Measurements from ENCODE around the gene HMCN1. TPM values are rescaled to one million over a fixed set of nuclear protein-coding genes. Genes with fewer than 3 reads are reported as not detected.

The HMCN1 gene
- total RNA-seq, 4 donors from 2014 or later: 3.3 to 8.9 (median 6.6) TPM

DNA sequence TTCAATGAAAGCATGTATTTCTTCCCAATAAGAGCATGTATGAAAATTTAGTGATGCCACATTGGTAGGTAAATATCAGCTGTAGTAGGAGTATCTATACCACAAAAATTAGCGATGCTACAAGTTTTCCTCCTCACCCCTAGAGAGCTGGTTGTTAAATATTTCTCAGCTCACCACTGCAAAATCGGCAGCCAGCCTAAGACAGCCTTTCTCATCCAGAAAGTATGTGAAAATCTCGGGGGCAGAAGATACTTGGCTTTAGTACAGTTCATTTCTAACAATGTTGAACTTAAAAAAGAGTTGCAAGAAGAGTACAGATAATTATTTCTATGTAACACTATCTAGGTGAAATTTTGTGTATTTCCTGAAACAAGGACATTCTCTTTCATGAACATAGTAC lies 405.5 kb downstream of the HMCN1 start:
- DNase-seq: no peak
- Histone ChIP-seq H3K27me3 (no peaks in the 10 kb centered on the region), H3K9me3 (no peaks in the 10 kb centered on the region), H3K36me3 (no peaks in the 10 kb centered on the region), H3K4me1 (no peaks in the 10 kb centered on the region), H3K4me3 (replicated peaks in 1 of 3) (no peak overlapping the region), H3K27ac (no peak overlapping the region)
- intact Hi-C loops (cut with DNase I): no loop called here
- 75 to 76% methylated on average over 3 of the region's 3 CpGs for WGBS, 2 donors
- no peak for TF ChIP-seq POLR2A (IDR thresholded peaks at IDR 0.05)
- TF ChIP-seq, protein P1, sequence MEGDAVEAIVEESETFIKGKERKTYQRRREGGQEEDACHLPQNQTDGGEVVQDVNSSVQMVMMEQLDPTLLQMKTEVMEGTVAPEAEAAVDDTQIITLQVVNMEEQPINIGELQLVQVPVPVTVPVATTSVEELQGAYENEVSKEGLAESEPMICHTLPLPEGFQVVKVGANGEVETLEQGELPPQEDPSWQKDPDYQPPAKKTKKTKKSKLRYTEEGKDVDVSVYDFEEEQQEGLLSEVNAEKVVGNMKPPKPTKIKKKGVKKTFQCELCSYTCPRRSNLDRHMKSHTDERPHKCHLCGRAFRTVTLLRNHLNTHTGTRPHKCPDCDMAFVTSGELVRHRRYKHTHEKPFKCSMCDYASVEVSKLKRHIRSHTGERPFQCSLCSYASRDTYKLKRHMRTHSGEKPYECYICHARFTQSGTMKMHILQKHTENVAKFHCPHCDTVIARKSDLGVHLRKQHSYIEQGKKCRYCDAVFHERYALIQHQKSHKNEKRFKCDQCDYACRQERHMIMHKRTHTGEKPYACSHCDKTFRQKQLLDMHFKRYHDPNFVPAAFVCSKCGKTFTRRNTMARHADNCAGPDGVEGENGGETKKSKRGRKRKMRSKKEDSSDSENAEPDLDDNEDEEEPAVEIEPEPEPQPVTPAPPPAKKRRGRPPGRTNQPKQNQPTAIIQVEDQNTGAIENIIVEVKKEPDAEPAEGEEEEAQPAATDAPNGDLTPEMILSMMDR (IDR thresholded peaks at IDR 0.05): no peak

DNA sequence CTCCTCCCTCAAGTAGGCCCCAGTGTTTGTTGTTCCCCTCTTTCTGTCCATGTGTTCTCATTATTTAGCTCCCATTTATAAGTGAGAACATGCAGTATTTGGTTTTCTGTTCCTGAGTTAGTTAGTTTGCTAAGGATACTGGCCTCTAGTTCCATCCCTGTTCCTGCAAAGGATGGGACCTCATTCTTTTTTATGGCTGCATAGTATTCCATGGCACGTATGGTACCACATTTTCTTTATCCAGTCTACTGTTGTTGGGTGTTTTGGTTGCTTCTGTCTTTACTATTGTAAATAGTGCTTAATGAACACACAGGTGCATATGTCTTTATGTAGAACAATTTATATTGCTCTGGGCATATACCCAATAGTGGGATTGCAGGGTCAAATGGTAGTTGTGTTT lies 408.0 kb downstream of the HMCN1 start:
- no peaks in the 10 kb centered on the region for H3K27me3 ChIP-seq
- TF ChIP-seq POLR2A (IDR thresholded peaks at IDR 0.05): no peak
- TF ChIP-seq, protein P1 (IDR thresholded peaks at IDR 0.05): no peak
- WGBS, 2 donors: 95 to 100% methylated on average over 1 of the region's 1 CpG
- no peak overlapping the region for H3K27ac ChIP-seq
- DNase-seq: no peak
- intact Hi-C loops (cut with DNase I): no loop called here
- H3K4me3 ChIP-seq (replicated peaks in 1 of 3): no peak overlapping the region
- no peaks in the 10 kb centered on the region for H3K36me3 ChIP-seq
- H3K9me3 ChIP-seq: no peaks in the 10 kb centered on the region
- H3K4me1 ChIP-seq: no peaks in the 10 kb centered on the region

DNA sequence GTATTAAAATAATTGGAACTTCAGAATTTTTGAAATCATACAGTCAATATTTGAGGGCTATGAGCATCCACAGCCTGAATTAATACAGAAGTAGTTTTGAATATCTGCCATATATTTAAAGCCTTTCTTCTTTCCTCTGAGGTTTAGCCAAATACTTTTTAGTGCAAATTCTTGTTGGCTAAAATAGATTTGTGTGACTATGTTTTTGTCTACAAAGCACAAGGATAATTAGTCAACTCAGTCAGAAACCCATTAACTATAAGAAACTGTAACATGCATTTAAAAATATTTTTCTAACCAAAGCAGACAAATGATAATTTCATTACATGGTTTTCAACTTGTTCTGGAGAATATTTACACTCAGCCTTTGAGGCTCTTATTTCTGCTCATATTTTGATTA lies 408.7 kb downstream of the HMCN1 start:
- Histone ChIP-seq H3K36me3 (no peaks in the 10 kb centered on the region), H3K4me3 (replicated peaks in 1 of 3) (no peak overlapping the region), H3K27me3 (no peaks in the 10 kb centered on the region), H3K9me3 (no peaks in the 10 kb centered on the region), H3K4me1 (no peaks in the 10 kb centered on the region), H3K27ac (no peak overlapping the region)
- intact Hi-C loops (cut with DNase I): no loop called here
- no peak for DNase-seq
- TF ChIP-seq POLR2A (IDR thresholded peaks at IDR 0.05): no peak

DNA sequence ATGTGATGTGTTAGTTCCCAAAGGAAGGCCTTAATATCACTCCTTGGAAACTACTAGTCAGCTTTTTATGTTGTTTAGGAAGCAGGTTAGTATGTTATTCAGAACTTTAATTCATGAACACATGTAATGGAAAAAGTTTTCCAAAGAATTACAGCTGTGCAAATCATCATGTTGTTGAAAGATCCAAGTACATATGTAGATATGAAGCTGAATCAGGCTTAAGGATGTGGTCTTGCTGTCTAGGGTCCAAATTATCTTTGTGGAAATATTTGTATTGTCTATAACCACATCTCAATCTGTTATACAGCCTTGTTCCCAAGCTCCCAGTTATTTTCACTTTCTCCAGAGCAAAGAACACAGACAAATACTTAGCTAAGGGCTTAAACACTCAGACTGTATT lies 409.3 kb downstream of the HMCN1 start:
- no peak overlapping the region for H3K27ac ChIP-seq
- intact Hi-C loops (cut with DNase I): no loop called here
- H3K27me3 ChIP-seq: no peaks in the 10 kb centered on the region
- no peak for DNase-seq
- no peaks in the 10 kb centered on the region for H3K9me3 ChIP-seq
- H3K4me1 ChIP-seq: no peaks in the 10 kb centered on the region
- no peak overlapping the region for H3K4me3 ChIP-seq (replicated peaks in 1 of 3)
- H3K36me3 ChIP-seq: no peaks in the 10 kb centered on the region
- TF ChIP-seq, protein P1 (IDR thresholded peaks at IDR 0.05): no peak
- TF ChIP-seq POLR2A (IDR thresholded peaks at IDR 0.05): no peak

DNA sequence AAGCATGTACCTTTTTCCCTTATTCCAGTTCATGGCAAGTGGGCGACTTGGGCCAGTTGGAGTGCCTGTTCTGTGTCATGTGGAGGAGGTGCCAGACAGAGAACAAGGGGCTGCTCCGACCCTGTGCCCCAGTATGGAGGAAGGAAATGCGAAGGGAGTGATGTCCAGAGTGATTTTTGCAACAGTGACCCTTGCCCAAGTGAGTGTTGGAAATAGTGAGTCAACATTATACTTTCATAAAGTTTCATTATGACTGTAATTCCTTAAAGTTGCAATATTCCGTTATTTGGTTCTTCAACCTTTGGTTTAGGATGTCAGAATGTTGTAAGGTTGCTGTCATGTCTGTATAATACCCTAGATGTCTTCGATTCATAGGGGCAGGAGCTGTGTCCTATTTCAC lies 410.3 kb downstream of the HMCN1 start:
- WGBS, 2 donors: 86 to 92% methylated on average over 5 of the region's 5 CpGs
- H3K36me3 ChIP-seq: no peaks in the 10 kb centered on the region
- TF ChIP-seq, protein P1 (IDR thresholded peaks at IDR 0.05): no peak
- no peak for TF ChIP-seq POLR2A (IDR thresholded peaks at IDR 0.05)
- H3K27me3 ChIP-seq: no peaks in the 10 kb centered on the region
- no peak for DNase-seq
- H3K27ac ChIP-seq: no peak overlapping the region
- H3K9me3 ChIP-seq: no peaks in the 10 kb centered on the region
- intact Hi-C loops (cut with DNase I): no loop called here
- H3K4me3 ChIP-seq (replicated peaks in 1 of 3): no peak overlapping the region
- no peaks in the 10 kb centered on the region for H3K4me1 ChIP-seq

DNA sequence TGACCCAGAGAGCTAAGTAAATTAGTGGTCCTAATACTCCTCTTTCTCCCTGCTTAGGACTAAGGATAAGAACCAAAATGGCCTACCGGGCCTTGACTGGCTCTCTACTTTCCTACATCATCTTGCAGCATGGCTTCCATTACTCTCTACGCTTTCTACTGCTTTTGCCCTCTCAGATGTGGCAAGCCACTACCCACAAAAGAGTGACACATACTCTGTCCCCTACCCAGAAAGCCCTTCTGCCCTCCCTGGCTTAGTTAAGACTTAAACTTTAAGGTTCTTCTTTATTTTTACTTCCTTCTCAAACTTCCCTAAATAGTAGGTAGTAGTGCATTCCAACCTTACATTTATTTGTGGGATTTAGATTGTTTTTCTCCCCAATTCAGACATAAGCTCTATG lies 412.8 kb downstream of the HMCN1 start:
- no peak for DNase-seq
- Histone ChIP-seq H3K9me3 (no peaks in the 10 kb centered on the region), H3K27me3 (no peaks in the 10 kb centered on the region), H3K4me3 (replicated peaks in 1 of 3) (no peak overlapping the region), H3K36me3 (no peaks in the 10 kb centered on the region), H3K4me1 (no peaks in the 10 kb centered on the region), H3K27ac (no peak overlapping the region)
- no peak for TF ChIP-seq POLR2A (IDR thresholded peaks at IDR 0.05)
- TF ChIP-seq, protein P1 (IDR thresholded peaks at IDR 0.05): no peak
- 96 to 98% methylated on average over 2 of the region's 2 CpGs for WGBS, 2 donors
- intact Hi-C loops (cut with DNase I): no loop called here

Data from thyroid gland (tissue), 4 donors.